ENCODE data around the gene SAMD4B. TPM values are rescaled to one million over a fixed set of nuclear protein-coding genes. Genes with fewer than 3 reads are reported as not detected.

The SAMD4B gene
- total and polyA plus RNA-seq, 9 of the 15 experiments (the other 6 are each of a cell fraction or from before 2014, with no cell fraction given), result 3.4 to 90.5 (median 38.0) TPM

DNA sequence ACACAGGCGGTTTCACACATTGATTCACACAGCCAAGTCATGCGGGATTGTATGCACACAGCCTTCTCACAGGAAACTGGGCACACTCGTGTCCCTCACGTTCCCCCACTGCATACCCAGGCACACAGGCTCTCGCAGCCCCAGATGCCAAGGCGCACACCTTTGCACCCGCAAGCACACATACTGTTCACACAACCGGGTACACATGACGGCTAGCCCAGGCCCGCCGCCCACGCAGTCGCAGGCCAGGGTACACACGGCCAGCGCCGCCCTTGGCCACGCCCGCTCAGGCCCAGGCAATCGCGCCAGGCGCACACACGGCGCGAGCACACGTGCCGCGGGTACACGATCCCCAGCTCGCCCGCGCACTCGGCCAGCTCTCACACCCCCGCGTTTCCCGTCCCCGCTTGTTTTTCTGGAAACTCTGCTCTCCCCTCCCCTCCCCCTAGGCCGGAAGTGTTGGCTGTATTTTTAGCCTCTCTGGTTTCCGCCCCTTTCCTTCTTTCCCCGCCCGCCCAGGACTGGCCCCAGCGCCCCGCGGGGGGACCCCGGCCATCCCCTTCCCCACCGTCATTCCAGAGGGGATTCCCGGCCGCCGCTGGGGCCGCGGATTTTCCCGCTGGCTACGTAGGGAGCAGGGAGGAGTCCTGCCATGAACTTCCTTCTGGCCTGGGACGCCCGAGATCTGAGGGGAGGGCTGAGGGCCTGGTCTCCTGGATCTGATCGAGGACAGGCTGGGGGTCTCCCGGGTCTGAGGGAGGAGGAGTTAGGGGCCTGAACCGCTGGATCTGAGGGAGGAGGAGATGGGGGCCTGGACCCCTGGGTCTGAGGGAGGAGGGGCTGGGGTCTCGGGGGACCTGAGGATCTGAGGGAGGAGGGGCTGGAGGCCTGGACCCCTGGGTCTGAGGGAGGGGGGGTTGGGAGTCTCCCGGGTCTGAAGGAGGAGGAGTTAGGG lies 60.4 kb downstream of the SAMD4B start (continued):
- TF ChIP-seq, protein P1, sequence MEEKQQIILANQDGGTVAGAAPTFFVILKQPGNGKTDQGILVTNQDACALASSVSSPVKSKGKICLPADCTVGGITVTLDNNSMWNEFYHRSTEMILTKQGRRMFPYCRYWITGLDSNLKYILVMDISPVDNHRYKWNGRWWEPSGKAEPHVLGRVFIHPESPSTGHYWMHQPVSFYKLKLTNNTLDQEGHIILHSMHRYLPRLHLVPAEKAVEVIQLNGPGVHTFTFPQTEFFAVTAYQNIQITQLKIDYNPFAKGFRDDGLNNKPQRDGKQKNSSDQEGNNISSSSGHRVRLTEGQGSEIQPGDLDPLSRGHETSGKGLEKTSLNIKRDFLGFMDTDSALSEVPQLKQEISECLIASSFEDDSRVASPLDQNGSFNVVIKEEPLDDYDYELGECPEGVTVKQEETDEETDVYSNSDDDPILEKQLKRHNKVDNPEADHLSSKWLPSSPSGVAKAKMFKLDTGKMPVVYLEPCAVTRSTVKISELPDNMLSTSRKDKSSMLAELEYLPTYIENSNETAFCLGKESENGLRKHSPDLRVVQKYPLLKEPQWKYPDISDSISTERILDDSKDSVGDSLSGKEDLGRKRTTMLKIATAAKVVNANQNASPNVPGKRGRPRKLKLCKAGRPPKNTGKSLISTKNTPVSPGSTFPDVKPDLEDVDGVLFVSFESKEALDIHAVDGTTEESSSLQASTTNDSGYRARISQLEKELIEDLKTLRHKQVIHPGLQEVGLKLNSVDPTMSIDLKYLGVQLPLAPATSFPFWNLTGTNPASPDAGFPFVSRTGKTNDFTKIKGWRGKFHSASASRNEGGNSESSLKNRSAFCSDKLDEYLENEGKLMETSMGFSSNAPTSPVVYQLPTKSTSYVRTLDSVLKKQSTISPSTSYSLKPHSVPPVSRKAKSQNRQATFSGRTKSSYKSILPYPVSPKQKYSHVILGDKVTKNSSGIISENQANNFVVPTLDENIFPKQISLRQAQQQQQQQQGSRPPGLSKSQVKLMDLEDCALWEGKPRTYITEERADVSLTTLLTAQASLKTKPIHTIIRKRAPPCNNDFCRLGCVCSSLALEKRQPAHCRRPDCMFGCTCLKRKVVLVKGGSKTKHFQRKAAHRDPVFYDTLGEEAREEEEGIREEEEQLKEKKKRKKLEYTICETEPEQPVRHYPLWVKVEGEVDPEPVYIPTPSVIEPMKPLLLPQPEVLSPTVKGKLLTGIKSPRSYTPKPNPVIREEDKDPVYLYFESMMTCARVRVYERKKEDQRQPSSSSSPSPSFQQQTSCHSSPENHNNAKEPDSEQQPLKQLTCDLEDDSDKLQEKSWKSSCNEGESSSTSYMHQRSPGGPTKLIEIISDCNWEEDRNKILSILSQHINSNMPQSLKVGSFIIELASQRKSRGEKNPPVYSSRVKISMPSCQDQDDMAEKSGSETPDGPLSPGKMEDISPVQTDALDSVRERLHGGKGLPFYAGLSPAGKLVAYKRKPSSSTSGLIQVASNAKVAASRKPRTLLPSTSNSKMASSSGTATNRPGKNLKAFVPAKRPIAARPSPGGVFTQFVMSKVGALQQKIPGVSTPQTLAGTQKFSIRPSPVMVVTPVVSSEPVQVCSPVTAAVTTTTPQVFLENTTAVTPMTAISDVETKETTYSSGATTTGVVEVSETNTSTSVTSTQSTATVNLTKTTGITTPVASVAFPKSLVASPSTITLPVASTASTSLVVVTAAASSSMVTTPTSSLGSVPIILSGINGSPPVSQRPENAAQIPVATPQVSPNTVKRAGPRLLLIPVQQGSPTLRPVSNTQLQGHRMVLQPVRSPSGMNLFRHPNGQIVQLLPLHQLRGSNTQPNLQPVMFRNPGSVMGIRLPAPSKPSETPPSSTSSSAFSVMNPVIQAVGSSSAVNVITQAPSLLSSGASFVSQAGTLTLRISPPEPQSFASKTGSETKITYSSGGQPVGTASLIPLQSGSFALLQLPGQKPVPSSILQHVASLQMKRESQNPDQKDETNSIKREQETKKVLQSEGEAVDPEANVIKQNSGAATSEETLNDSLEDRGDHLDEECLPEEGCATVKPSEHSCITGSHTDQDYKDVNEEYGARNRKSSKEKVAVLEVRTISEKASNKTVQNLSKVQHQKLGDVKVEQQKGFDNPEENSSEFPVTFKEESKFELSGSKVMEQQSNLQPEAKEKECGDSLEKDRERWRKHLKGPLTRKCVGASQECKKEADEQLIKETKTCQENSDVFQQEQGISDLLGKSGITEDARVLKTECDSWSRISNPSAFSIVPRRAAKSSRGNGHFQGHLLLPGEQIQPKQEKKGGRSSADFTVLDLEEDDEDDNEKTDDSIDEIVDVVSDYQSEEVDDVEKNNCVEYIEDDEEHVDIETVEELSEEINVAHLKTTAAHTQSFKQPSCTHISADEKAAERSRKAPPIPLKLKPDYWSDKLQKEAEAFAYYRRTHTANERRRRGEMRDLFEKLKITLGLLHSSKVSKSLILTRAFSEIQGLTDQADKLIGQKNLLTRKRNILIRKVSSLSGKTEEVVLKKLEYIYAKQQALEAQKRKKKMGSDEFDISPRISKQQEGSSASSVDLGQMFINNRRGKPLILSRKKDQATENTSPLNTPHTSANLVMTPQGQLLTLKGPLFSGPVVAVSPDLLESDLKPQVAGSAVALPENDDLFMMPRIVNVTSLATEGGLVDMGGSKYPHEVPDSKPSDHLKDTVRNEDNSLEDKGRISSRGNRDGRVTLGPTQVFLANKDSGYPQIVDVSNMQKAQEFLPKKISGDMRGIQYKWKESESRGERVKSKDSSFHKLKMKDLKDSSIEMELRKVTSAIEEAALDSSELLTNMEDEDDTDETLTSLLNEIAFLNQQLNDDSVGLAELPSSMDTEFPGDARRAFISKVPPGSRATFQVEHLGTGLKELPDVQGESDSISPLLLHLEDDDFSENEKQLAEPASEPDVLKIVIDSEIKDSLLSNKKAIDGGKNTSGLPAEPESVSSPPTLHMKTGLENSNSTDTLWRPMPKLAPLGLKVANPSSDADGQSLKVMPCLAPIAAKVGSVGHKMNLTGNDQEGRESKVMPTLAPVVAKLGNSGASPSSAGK (IDR thresholded peaks at IDR 0.05), result peak; percentile 90
- TF ChIP-seq, protein P2, sequence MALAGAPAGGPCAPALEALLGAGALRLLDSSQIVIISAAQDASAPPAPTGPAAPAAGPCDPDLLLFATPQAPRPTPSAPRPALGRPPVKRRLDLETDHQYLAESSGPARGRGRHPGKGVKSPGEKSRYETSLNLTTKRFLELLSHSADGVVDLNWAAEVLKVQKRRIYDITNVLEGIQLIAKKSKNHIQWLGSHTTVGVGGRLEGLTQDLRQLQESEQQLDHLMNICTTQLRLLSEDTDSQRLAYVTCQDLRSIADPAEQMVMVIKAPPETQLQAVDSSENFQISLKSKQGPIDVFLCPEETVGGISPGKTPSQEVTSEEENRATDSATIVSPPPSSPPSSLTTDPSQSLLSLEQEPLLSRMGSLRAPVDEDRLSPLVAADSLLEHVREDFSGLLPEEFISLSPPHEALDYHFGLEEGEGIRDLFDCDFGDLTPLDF (CRISPR knock-in tag; IDR thresholded peaks at IDR 0.05), result peak; percentile 43; the same call in 1 of the 2 replicates
- TF ChIP-seq PHTF2 (CRISPR knock-in tag; IDR thresholded peaks at IDR 0.05) (no peak), ARHGAP35 (IDR thresholded peaks at IDR 0.05; ENCODE audit: partially characterized antibody) (no peak), NFE2 (IDR thresholded peaks at IDR 0.05; ENCODE audit: low read depth) (peak; percentile 52), STAT5A (IDR thresholded peaks at IDR 0.05; ENCODE audit: borderline replicate concordance, low read length) (0 out of 2 replicates have a peak, but pooled peaks have one; percentile 13), ZNF584 (CRISPR knock-in tag; IDR thresholded peaks at IDR 0.05; ENCODE audit: low read depth) (no peak)

All from K562 (cell line).